AG08395 (cell line): ENCODE results near the gene NDUFB7.
"Not testable (repeated sequence)": the region's sequence is repeated elsewhere in the genome, so short reads cannot be mapped to it uniquely, and the experiment has no call there.

Source experiments
- DNase-seq: peaks from one replicate; pipeline ENCODE4 v3.0.0; 2012; ENCODE audit warnings: mixed read lengths, low spot score

NDUFB7 gene

DNA sequence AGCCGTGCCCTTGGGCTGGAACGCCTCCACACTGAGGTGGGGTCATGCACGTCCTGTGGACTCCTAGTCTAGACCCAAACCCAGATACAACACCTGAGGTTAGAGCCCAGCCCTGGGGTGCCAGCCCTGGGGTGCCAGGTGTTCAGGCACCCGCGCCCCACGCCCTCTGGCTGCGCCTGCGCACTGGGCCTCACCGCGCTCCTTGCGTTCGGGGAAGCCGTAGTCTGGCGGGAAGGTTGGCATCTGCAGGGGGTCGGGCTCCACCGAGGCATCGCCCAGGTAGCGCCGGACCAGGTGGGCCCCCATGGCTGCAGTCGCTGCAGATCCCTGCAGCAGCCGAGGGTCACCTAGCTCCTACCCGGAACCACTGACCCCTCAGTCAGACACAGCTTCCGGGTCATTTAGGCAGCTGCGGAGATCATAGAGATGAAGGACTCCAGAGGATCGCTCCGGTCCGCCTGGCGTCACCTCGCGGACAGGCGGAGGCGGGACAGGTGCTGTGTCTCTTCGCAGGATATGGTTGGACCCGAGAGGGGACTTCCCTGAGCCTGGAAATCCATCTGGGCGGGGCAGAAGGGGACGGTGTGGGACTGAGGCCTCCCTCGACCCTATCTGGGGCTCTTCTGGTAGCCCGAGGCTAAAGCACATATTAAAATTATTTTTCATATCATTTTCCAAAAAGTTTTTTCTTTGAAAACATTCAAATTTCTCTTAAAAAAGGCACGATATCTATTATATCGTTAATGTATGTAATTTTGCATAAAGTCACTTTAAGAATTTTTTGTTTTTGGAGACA lies at the start of gene NDUFB7:
TSS of gene NDUFB7 (minus strand) at position 372 of the 796 bp plus-strand sequence. CDS start at position 306, 66 bp downstream.
- DNase-seq = peak; percentile 94

DNA sequence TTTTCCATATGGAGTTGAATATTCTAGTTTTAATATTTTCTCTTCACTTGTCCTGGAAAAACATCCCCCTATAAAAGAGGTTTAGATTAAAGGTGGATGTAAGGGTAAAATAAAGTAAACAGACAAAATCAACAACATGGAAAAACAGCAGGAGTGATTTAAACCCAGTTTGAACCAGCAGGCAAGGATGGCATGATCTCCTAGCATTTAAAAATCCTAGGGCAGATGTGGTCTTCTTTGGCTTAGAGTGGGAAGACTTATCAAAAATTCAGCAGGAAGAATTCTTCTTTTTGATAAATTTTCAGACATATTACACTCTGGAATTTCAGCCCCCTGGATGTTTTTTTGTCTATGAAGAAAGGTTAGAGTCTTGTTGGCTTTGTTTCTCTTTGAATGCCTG lies 47.5 kb upstream of the NDUFB7 start:
- DNase-seq = no peak

DNA sequence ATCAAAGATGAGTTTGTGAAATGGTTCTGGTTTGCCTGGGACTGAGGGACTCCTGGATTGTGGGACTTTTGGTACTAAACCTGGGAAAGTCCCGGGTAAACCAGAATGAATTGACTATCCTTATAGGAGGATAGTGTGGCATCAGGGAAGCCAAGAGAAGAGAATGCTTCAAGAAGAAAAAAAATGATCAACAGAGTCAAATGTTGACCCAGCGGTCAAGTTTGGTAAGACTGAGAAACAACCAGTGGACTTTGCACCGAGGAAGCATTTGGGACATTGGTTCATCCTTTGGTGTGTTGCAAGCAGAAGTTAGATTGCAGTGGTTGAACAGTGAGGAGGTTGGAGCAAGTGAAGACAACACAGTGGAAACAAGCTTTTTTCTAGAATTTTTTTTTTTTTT lies 44.5 kb upstream of the NDUFB7 start:
- DNase-seq = no peak

- no peak for DNase-seq
Measured at GRCh38 chr19:14615623-14616022, 43.8 kb upstream of the NDUFB7 start.

DNA sequence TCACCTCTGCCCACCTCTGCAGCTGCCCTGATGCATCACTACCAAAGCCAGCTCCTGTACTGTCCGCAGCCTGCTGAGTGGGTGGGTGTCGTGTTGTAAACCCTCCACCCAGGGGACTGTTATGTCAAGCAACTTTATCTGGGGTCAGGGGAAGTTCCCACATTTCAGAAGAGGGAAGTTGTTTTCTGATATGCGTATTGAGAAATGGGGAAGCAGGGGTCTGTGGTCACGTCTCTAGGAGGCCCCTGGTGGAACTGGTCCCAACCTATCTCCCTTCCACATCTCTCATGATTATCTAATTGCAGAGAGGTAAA lies 42.2 kb upstream of the NDUFB7 start:
- DNase-seq = no peak

DNA sequence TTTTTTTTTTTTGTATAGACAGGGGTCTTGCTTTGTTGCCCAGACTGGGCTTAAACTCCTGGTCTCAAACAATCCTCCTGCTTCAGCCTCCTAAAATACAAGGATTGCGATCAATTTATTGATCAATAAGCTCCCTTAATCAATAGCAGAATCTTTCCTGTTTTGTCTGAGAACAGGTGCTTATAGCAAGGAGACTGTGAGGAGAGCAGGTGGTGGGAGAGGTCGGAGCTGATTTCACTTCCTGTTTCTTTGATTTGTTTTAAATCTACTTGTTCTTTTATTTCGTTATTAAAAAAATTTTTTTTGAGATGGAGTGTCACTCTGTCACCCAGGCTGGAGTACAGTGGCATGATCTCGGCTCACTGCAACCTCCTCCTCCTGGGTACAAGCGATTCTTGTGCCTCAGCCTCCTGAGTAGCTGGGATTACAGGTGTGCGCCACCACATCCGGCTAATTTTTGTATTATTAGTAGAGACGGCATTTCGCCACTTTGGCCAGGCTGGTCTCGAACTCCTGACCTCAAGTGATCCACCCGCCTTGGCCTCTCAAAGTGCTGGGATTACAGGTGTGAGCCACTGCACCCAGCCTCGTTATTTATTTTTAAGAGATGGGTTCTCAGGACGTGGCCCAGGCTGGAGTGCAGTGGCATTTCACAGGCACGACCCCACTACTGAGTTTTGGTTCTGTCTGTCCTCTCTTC lies 41.7 kb upstream of the NDUFB7 start:
- not testable (repeated sequence) for DNase-seq

GRCh38 chr19:14612657-14613056 lies 40.8 kb upstream of the NDUFB7 start:
- DNase-seq = no peak

DNA sequence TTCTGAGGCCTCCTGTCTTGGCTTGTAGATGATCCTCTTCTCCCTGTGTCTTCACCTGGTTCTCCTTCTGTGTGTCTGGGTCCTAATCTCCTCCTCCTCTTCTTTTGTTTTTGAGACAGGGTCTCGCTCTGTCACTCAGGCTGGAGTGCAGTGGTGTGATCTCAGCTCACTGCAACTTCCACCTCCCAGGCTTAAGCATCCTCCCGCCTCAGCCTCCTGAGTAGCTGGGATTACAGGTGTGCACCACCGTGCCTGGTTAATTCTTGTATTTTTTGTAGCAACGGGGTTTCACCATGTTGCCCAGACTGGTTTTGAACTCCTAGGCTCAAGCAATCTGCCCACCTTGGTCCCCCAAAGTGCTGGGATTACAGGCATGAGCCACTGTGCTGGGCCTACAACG lies 40.4 kb upstream of the NDUFB7 start:
- DNase-seq = not testable (repeated sequence)

DNA sequence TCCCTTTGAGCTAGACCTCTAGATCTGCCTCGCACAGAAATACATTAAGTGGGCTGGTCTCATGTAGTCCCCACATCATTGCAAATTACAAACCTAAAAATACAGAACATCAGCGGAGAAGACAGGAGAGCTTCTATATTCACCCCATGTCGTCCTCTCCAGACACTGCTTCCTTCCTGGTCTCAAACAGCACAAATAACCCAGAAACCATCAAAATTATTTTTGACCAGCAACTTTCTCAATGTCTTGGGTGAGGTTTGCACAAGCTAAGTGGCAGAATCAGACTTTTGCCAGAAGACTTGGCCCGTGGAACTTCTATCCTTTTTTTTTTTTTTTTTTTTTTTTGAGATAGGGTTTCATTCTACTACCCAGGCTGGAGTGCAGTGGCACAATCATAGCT lies 39.2 kb upstream of the NDUFB7 start:
- no peak for DNase-seq

DNA sequence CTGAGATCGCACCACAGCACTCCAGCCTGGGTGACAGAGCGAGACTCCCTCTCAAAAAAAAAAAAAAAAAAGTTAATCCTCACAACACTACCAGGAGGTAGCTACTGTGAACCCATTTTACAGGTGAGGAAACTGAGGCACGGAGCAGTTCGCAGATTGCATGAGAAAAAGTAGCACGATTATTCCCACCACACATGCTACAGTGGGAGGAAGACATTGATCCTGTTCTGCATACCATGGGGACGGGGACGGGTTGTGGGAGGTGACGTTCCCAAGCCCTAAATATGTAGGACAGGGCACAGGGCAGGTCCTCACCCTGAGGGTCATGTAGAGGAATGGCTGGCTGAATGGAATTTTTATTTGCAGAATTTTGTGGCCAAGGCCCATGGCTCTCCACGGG lies 34.8 kb upstream of the NDUFB7 start:
- DNase-seq = no peak

DNA sequence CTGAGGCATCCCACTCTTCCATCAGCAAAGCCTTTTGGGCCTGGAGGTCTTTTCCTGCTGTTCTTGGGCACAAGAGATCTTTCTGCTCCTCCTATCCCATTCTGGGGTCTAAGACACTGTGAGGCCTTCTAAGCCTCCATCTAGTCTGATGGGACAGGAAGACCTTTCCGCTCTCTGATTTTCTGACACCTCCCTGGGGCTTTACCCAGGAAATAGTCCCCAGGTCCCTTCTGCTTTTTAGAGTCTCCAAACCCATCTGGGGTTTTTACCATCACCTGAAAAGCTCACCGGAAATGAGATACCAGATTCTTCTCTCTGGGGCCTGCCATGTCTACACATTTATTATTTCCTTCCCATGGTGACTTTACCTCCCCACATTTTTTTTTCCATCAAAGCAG lies 32.1 kb upstream of the NDUFB7 start:
- DNase-seq = no peak

GRCh38 chr19:14599548-14600147 lies 27.8 kb upstream of the NDUFB7 start:
- no peak for DNase-seq

DNA sequence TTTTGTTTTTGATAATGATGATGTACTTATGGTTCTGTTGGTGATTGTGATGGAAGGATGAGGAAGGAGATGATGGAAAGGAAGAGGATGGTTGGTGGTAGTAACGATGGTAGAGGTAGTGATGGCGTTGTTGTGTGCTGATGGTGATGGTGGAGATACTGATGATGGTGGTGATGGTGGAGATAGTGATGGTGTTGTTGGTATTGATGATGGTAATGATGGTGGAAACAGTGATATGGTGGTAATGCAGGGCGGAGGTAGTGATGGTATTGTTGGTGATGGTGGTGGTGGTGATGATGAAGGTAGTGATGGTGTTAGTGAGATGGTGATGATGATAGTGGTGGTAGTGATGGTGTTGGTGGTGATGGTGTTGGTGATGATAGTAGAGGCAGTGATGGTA lies 23.7 kb upstream of the NDUFB7 start:
- DNase-seq = no peak

- not testable (repeated sequence) for DNase-seq
Measured at GRCh38 chr19:14589433-14589832, 17.6 kb upstream of the NDUFB7 start.

- not testable (repeated sequence) for DNase-seq
Measured at GRCh38 chr19:14585187-14585586, 13.3 kb upstream of the NDUFB7 start.

- not testable (repeated sequence) for DNase-seq
Measured at GRCh38 chr19:14584372-14584771, 12.5 kb upstream of the NDUFB7 start.

DNA sequence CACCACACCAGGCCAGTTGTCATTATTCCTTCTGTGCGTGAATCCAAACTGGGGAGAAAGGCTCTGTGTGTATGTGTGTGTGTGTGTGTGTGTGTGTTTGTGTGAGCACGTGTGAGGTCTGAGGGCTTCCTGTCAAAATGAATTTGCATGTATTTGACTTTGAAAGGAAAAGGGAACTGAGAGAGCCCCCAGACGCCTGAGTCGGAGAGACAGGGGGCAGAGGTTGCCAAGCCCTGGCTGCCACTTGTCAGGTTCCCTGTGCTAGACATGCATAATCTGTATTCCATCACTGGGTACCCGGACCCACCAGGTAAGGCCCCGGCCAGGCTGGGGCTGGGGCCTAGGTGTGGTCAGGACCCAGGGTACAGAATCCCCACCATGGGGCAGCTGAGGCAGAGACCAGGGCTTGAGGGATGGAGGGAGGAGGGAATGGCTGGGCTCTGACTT lies 11.1 kb upstream of the NDUFB7 start, which contains the start of gene CLEC17A:
TSS of gene CLEC17A (plus strand) at position 191 of the 447 bp plus-strand sequence. CDS start at position 268, 77 bp downstream.
- DNase-seq = no peak

- no peak for DNase-seq
Measured at GRCh38 chr19:14580623-14581237, 8.9 kb upstream of the NDUFB7 start.

GRCh38 chr19:14577885-14578427 lies 6.1 kb upstream of the NDUFB7 start:
- DNase-seq = no peak

GRCh38 chr19:14577264-14577663 lies 5.4 kb upstream of the NDUFB7 start:
- no peak for DNase-seq

GRCh38 chr19:14576363-14576762 lies 4.5 kb upstream of the NDUFB7 start:
- DNase-seq = no peak

- DNase-seq = no peak
Measured at GRCh38 chr19:14575428-14575980, 3.6 kb upstream of the NDUFB7 start.
